Fibroblast of skin of right biceps (primary cell): ENCODE measurements around the gene ZNF765.
"Not testable (repeated sequence)": the region's sequence is repeated elsewhere in the genome, so short reads cannot be mapped to it uniquely, and the experiment has no call there.

Experiments used
- DNase-seq: peaks from one replicate; pipeline ENCODE4 v3.0.0-alpha.2; 2013

ZNF765 gene

GRCh38 chr19:53423074-53423473 is 28.1 kb downstream of the ZNF765 start:
- DNase-seq, result not testable (repeated sequence)

- DNase-seq, result not testable (repeated sequence)
These were observed 28.7 kb downstream of the ZNF765 start for GRCh38 chr19:53423680-53424079.

GRCh38 chr19:53424968-53425597 is 30.1 kb downstream of the ZNF765 start:
- peak; percentile 24 for DNase-seq

GRCh38 chr19:53431399-53432087 is 36.6 kb downstream of the ZNF765 start, which contains the start of gene ZNF761:
Gene ZNF761 (plus strand): TSS chr19:53431984. CDS start chr19:53447269, 15,285 bp downstream.
- peak; percentile 88 for DNase-seq

- peak; percentile 9 for DNase-seq
These were observed 37.2 kb downstream of the ZNF765 start for GRCh38 chr19:53432088-53432661.

GRCh38 chr19:53443809-53444208 is 48.9 kb downstream of the ZNF765 start:
- DNase-seq, result not testable (repeated sequence)

GRCh38 chr19:53447196-53447595 is 52.2 kb downstream of the ZNF765 start:
- DNase-seq, result not testable (repeated sequence)

GRCh38 chr19:53455828-53456227 is 60.9 kb downstream of the ZNF765 start:
- no peak for DNase-seq

GRCh38 chr19:53460131-53460721 is 65.3 kb downstream of the ZNF765 start:
- not testable (repeated sequence) for DNase-seq

GRCh38 chr19:53461866-53462265 is 66.9 kb downstream of the ZNF765 start:
- no peak for DNase-seq

- DNase-seq, result no peak
These were observed 67.9 kb downstream of the ZNF765 start for GRCh38 chr19:53462861-53463260.

- no peak for DNase-seq
These were observed 68.3 kb downstream of the ZNF765 start for GRCh38 chr19:53463263-53463662.

GRCh38 chr19:53466726-53467484 is 72.0 kb downstream of the ZNF765 start:
- DNase-seq, result no peak

- peak; percentile 83 for DNase-seq
These were observed 72.7 kb downstream of the ZNF765 start, which contains the start of gene ZNF813 for GRCh38 chr19:53467485-53468262. Gene ZNF813 (plus strand): TSS chr19:53467733. CDS start chr19:53483823, 16,090 bp downstream.

GRCh38 chr19:53468628-53469027 is 73.7 kb downstream of the ZNF765 start:
- DNase-seq, result not testable (repeated sequence)

- no peak for DNase-seq
These were observed 77.0 kb downstream of the ZNF765 start for GRCh38 chr19:53471916-53472315.

- not testable (repeated sequence) for DNase-seq
These were observed 79.9 kb downstream of the ZNF765 start for GRCh38 chr19:53474832-53475231.

- DNase-seq, result not testable (repeated sequence)
These were observed 80.5 kb downstream of the ZNF765 start for GRCh38 chr19:53475470-53475869.
